HG02678 (cell line): ENCODE data around the gene TICAM1.
"Not testable (repeated sequence)": the region's sequence is repeated elsewhere in the genome, so short reads cannot be mapped to it uniquely, and the experiment has no call there.

Experiments used
- ATAC-seq: cut with Tn5 transposase; IDR thresholded peaks from one replicate; pipeline ENCODE4 v1.9.1; 2021; ENCODE audit warnings: mild to moderate bottlenecking, moderate library complexity; ENCODE audit not compliant: unreplicated experiment

The TICAM1 gene

GRCh38 chr19:4845975-4846374 is 14.5 kb upstream of the TICAM1 start:
- ATAC-seq = not testable (repeated sequence)

- no peak for ATAC-seq
These were observed 13.1 kb upstream of the TICAM1 start for GRCh38 chr19:4844348-4845179.

GRCh38 chr19:4843647-4843965 is 12.1 kb upstream of the TICAM1 start:
- no peak for ATAC-seq

- no peak for ATAC-seq
These were observed 7.7 kb upstream of the TICAM1 start for GRCh38 chr19:4839192-4839591.

- no peak for ATAC-seq
These were observed 1.3 kb upstream of the TICAM1 start for GRCh38 chr19:4832776-4833175.

GRCh38 chr19:4831979-4832340 is 448 bp upstream of the TICAM1 start:
- ATAC-seq = not testable (repeated sequence)

- no peak for ATAC-seq
These were observed 695 bp downstream of the TICAM1 start for GRCh38 chr19:4830768-4831265.

- no peak for ATAC-seq
These were observed 1.2 kb downstream of the TICAM1 start for GRCh38 chr19:4830332-4830731.

GRCh38 chr19:4829001-4829712 is 2.4 kb downstream of the TICAM1 start:
- no peak for ATAC-seq

GRCh38 chr19:4823577-4823976 is 7.9 kb downstream of the TICAM1 start:
- no peak for ATAC-seq

- not testable (repeated sequence) for ATAC-seq
These were observed 9.2 kb downstream of the TICAM1 start for GRCh38 chr19:4822354-4822753.

- ATAC-seq = no peak
These were observed 10.2 kb downstream of the TICAM1 start for GRCh38 chr19:4821265-4821664.

- ATAC-seq = no peak
These were observed 13.8 kb downstream of the TICAM1 start for GRCh38 chr19:4817467-4818277.

- ATAC-seq = no peak
These were observed 14.6 kb downstream of the TICAM1 start for GRCh38 chr19:4816950-4817278.

- no peak for ATAC-seq
These were observed 15.1 kb downstream of the TICAM1 start for GRCh38 chr19:4816202-4816949.

GRCh38 chr19:4815426-4816201 is 15.9 kb downstream of the TICAM1 start:
- ATAC-seq = peak; percentile 71

GRCh38 chr19:4814625-4815425 is 16.7 kb downstream of the TICAM1 start:
- no peak for ATAC-seq

- ATAC-seq = no peak
These were observed 20.0 kb downstream of the TICAM1 start for GRCh38 chr19:4811328-4812131.
